Measurements from ENCODE around the gene DIS3L2. TPM values are rescaled to one million over a fixed set of nuclear protein-coding genes. Genes with fewer than 3 reads are reported as not detected.

DIS3L2 gene
- total RNA-seq, 2 donors from 2014 or later: 39.5 to 42.4 TPM

GRCh38 chr2:232245111-232245510 is 283.6 kb downstream of the DIS3L2 start:
- Mint-ChIP-seq H3K27me3 (ENCODE audit: insufficient read depth) (no peaks in the 10 kb centered on the region), H3K36me3 (ENCODE audit: low read depth) (no peaks in the 10 kb centered on the region), H3K27ac (no peak overlapping the region), H3K4me3 (no peak overlapping the region), H3K4me1 (no peaks in the 10 kb centered on the region), H3K9me3 (no peaks in the 10 kb centered on the region)
- Histone ChIP-seq H3K4me3 (ENCODE audit: low read length) (no peak overlapping the region), H3K9me3 (ENCODE audit: control insufficient read depth, low read length) (no peaks in the 10 kb centered on the region), H3K27me3 (ENCODE audit: control insufficient read depth, insufficient read depth, low read length, poor library complexity, severe bottlenecking) (peaks cover 18% of the 10 kb centered on the region), H3K9ac (ENCODE audit: extremely low read depth, low read length, poor library complexity, severe bottlenecking) (no peak overlapping the region), H3K27ac (ENCODE audit: low read depth, low read length) (no peak overlapping the region), H3K36me3 (ENCODE audit: control insufficient read depth, insufficient read depth, low read length) (no peaks in the 10 kb centered on the region), H3K4me1 (ENCODE audit: control insufficient read depth, insufficient read depth, low read length) (no peaks in the 10 kb centered on the region)
- 96% methylated on average over 2 of the region's 2 CpGs; no CpG with 5 or more reads in 1 of the 2 experiments for WGBS, 2 experiments (ENCODE audit: insufficient coverage in 1 of 2, insufficient read length in 1 of 2)
- no peak for DNase-seq
- TF ChIP-seq, protein P1, sequence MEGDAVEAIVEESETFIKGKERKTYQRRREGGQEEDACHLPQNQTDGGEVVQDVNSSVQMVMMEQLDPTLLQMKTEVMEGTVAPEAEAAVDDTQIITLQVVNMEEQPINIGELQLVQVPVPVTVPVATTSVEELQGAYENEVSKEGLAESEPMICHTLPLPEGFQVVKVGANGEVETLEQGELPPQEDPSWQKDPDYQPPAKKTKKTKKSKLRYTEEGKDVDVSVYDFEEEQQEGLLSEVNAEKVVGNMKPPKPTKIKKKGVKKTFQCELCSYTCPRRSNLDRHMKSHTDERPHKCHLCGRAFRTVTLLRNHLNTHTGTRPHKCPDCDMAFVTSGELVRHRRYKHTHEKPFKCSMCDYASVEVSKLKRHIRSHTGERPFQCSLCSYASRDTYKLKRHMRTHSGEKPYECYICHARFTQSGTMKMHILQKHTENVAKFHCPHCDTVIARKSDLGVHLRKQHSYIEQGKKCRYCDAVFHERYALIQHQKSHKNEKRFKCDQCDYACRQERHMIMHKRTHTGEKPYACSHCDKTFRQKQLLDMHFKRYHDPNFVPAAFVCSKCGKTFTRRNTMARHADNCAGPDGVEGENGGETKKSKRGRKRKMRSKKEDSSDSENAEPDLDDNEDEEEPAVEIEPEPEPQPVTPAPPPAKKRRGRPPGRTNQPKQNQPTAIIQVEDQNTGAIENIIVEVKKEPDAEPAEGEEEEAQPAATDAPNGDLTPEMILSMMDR (conservative IDR thresholded peaks at IDR 0.05): no peak

DNA sequence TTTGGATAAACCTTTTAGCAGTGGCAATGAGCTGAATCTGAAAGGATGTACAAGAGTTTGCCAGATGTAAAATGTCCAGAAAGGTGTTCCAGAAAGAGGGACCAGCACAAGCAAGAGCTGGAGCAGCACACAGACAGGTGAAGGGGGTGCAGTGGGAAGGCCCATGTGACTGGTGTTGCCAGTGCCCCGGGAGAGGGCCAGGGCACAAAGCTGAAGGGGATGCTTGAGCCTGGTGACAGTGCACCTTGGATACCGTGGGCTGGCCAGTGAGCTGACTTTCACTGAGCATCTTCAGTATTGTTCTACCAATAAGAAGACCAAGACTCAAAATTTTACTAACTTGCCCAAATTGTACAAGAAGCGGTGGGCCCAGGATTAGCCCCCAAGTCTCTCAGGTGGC is 284.7 kb downstream of the DIS3L2 start:
- no peaks in the 10 kb centered on the region for H3K27me3 Mint-ChIP-seq (ENCODE audit: insufficient read depth)
- DNase-seq: no peak
- Histone ChIP-seq H3K36me3 (ENCODE audit: control insufficient read depth, insufficient read depth, low read length) (no peaks in the 10 kb centered on the region), H3K27ac (ENCODE audit: low read depth, low read length) (no peak overlapping the region), H3K9ac (ENCODE audit: extremely low read depth, low read length, poor library complexity, severe bottlenecking) (no peak overlapping the region), H3K27me3 (ENCODE audit: control insufficient read depth, insufficient read depth, low read length, poor library complexity, severe bottlenecking) (peaks cover 11% of the 10 kb centered on the region), H3K4me1 (ENCODE audit: control insufficient read depth, insufficient read depth, low read length) (no peaks in the 10 kb centered on the region), H3K4me3 (ENCODE audit: low read length) (no peak overlapping the region), H3K9me3 (ENCODE audit: control insufficient read depth, low read length) (no peaks in the 10 kb centered on the region)
- no peaks in the 10 kb centered on the region for H3K9me3 Mint-ChIP-seq
- H3K36me3 Mint-ChIP-seq (ENCODE audit: low read depth): peaks cover 3% of the 10 kb centered on the region
- peaks cover 2% of the 10 kb centered on the region for H3K4me1 Mint-ChIP-seq
- no peak overlapping the region for H3K27ac Mint-ChIP-seq
- TF ChIP-seq, protein P1 (conservative IDR thresholded peaks at IDR 0.05): no peak
- WGBS, 2 experiments (ENCODE audit: insufficient coverage in 1 of 2, insufficient read length in 1 of 2): 76 to 88% methylated on average over 3 of the region's 3 CpGs
- H3K4me3 Mint-ChIP-seq: no peak overlapping the region

GRCh38 chr2:232249096-232249495 is 287.6 kb downstream of the DIS3L2 start:
- TF ChIP-seq, protein P1 (conservative IDR thresholded peaks at IDR 0.05): no peak
- Histone ChIP-seq H3K4me3 (ENCODE audit: low read length) (no peak overlapping the region), H3K27ac (ENCODE audit: low read depth, low read length) (no peak overlapping the region), H3K27me3 (ENCODE audit: control insufficient read depth, insufficient read depth, low read length, poor library complexity, severe bottlenecking) (no peaks in the 10 kb centered on the region), H3K9ac (ENCODE audit: extremely low read depth, low read length, poor library complexity, severe bottlenecking) (no peak overlapping the region), H3K36me3 (ENCODE audit: control insufficient read depth, insufficient read depth, low read length) (no peaks in the 10 kb centered on the region), H3K9me3 (ENCODE audit: control insufficient read depth, low read length) (no peaks in the 10 kb centered on the region), H3K4me1 (ENCODE audit: control insufficient read depth, insufficient read depth, low read length) (no peaks in the 10 kb centered on the region)
- Mint-ChIP-seq H3K9me3 (no peaks in the 10 kb centered on the region), H3K4me3 (no peak overlapping the region), H3K27ac (no peak overlapping the region), H3K4me1 (peaks cover 2% of the 10 kb centered on the region), H3K36me3 (ENCODE audit: low read depth) (peaks cover 11% of the 10 kb centered on the region), H3K27me3 (ENCODE audit: insufficient read depth) (no peaks in the 10 kb centered on the region)
- no peak for DNase-seq
- WGBS, 2 experiments (ENCODE audit: insufficient coverage in 1 of 2, insufficient read length in 1 of 2): 90 to 100% methylated on average over 3 of the region's 3 CpGs

Data from endodermal cell (in vitro differentiated cells).